GM12878 (cell line): ENCODE results near the gene CCDC83.

Experiments
- BACH1 ChIP-seq: fragments of 450-650 bp; IDR thresholded peaks from 2 replicates; pipeline ENCODE4 v1.6.1; 2017; ENCODE audit warnings: mild to moderate bottlenecking, borderline replicate concordance
- EZH2 ChIP-seq: IDR thresholded peaks from 2 replicates; pipeline ENCODE4 v1.6.1; 2012; ENCODE audit warnings: low read depth, mild to moderate bottlenecking, control low read depth, inconsistent platforms, low read length, borderline replicate concordance; ENCODE audit not compliant: control insufficient read depth
- HDGF ChIP-seq: fragments of 450-650 bp; IDR thresholded peaks from 2 replicates; pipeline ENCODE4 v1.6.1; 2016; ENCODE audit warnings: antibody characterized with exemption

DNA sequence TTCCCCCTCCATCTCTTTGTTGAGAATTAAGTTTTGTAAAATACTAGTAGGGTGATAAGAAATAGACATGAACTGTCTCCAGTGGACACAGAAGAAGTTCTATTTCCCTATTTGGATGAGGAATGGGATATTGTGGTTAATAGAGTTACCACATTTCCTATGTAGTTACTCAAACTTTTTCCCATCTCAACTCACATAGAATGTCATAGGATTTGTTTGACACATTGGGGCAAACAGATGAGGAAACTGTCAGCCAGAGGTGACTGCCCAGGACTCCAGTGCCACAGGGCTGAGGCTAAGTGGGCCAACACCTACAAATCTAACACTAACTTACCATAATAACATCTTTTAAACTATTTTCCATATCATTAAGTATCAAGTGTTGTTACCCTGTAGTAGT lies 58.3 kb downstream of the CCDC83 start:
- TF ChIP-seq BACH1 (no peak), EZH2 (no peak), HDGF (no peak)
